Measurements from ENCODE around the gene ASL. TPM values are rescaled to one million over a fixed set of nuclear protein-coding genes. Genes with fewer than 3 reads are reported as not detected.

ASL gene
- total and polyA plus RNA-seq, 9 of the 15 experiments (the other 6 are each of a cell fraction or from before 2014, with no cell fraction given): 2.6 to 67.0 (median 33.3) TPM

DNA sequence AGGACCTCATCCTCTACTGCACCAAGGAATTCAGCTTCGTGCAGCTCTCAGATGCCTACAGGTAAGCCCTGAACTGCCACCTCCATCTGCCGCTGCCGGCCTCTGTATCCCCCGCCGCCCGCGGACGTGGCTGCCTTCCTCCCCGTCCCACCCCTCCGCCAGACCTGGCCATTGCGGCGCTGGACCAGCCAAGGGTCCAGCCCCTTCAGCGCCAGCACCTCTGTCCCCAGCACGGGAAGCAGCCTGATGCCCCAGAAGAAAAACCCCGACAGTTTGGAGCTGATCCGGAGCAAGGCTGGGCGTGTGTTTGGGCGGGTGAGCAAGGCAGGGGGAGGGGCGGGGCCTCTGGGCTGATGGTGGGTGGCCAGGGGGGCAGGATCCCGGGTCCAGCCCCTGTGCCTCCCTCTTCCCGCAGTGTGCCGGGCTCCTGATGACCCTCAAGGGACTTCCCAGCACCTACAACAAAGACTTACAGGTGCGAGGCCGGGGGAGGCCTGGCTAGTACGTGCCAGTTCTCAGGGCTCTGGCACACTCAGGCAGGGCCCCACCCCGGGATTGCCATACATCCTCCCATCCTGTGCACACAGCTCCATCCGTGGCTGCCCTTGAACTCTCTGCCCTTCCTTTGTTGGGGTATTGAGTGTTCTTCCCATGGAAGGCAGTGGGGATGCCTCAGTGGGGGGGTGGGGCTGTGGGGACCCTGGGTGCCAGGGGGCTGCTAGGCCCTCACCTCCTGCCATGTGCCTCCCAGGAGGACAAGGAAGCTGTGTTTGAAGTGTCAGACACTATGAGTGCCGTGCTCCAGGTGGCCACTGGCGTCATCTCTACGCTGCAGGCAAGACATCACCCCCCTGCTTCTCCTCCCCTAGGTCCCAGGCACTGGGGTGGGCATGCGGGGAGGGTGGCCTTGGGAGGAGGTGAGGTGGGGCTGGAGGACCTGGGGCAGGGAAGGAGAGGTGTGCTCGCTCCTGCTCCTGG lies 13.5 kb downstream of the ASL start:
- TF ChIP-seq, protein P1, sequence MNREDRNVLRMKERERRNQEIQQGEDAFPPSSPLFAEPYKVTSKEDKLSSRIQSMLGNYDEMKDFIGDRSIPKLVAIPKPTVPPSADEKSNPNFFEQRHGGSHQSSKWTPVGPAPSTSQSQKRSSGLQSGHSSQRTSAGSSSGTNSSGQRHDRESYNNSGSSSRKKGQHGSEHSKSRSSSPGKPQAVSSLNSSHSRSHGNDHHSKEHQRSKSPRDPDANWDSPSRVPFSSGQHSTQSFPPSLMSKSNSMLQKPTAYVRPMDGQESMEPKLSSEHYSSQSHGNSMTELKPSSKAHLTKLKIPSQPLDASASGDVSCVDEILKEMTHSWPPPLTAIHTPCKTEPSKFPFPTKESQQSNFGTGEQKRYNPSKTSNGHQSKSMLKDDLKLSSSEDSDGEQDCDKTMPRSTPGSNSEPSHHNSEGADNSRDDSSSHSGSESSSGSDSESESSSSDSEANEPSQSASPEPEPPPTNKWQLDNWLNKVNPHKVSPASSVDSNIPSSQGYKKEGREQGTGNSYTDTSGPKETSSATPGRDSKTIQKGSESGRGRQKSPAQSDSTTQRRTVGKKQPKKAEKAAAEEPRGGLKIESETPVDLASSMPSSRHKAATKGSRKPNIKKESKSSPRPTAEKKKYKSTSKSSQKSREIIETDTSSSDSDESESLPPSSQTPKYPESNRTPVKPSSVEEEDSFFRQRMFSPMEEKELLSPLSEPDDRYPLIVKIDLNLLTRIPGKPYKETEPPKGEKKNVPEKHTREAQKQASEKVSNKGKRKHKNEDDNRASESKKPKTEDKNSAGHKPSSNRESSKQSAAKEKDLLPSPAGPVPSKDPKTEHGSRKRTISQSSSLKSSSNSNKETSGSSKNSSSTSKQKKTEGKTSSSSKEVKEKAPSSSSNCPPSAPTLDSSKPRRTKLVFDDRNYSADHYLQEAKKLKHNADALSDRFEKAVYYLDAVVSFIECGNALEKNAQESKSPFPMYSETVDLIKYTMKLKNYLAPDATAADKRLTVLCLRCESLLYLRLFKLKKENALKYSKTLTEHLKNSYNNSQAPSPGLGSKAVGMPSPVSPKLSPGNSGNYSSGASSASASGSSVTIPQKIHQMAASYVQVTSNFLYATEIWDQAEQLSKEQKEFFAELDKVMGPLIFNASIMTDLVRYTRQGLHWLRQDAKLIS (CRISPR knock-in tag; IDR thresholded peaks at IDR 0.05): no peak
- TF ChIP-seq ZNF239 (CRISPR knock-in tag; IDR thresholded peaks at IDR 0.05) (no peak), HNRNPL (IDR thresholded peaks at IDR 0.05; ENCODE audit: low read depth, low read length) (no peak), POLR2G (IDR thresholded peaks at IDR 0.05; ENCODE audit: low read depth, low read length) (peak; percentile 6; the same call in 1 of the 2 replicates), MAFK (IDR thresholded peaks at IDR 0.05; ENCODE audit: low read length) (no peak), EGR1 (conservative IDR thresholded peaks at IDR 0.05) (no peak)
- peaks cover 0 to 17% of the 10 kb centered on the region in 2 experiments; a peak in 2 of 5 replicates for H3K4me1 ChIP-seq (replicated peaks in 1 of 2; ENCODE audit: control insufficient read depth in 2 of 2, insufficient read depth in 2 of 2, low read length in 2 of 2)
- H3K9ac ChIP-seq (ENCODE audit: insufficient read depth in 1 of 2, low read depth in 2 of 2, low read length in 2 of 2): peak overlapping the region in 1 of 2 experiments; percentile 65; a peak in 1 of 4 replicates
- H3K4me2 ChIP-seq (ENCODE audit: insufficient read depth, low read length): no peak overlapping the region
- H3K9me1 ChIP-seq (ENCODE audit: control insufficient read depth, insufficient read depth, low read length): no peaks in the 10 kb centered on the region
- no TSS peak for BruUV-seq (replicated peaks)
- H4K20me1 ChIP-seq (replicated peaks; ENCODE audit: control insufficient read depth, insufficient read depth, low read length): no peaks in the 10 kb centered on the region
- CTCF ChIA-PET (ENCODE audit: low intra/inter-chr PET ratio): no interaction called here
- H3K79me2 ChIP-seq (ENCODE audit: control insufficient read depth, insufficient read depth, low read length): no peaks in the 10 kb centered on the region
- POLR2A ChIA-PET: interaction anchor here (1.5 kb wide), 1 partner anchor 16 kb away, joined by 4 read pairs; no protein-coding TSS in a partner anchor
- WGBS (ENCODE audit: insufficient coverage, low coverage, missing lambda C conversion rate): 82% methylated on average over 14 of the region's 32 CpGs
- no peak overlapping the region for H3K4me3 ChIP-seq
- in situ Hi-C loops (cut with MboI) (no loop called here), intact Hi-C loops (cut with micrococcal nuclease) (no loop called here)
- H3K36me3 ChIP-seq (ENCODE audit: control insufficient read depth, insufficient read depth, low read length): peaks cover 38% of the 10 kb centered on the region; the same call in 2 of the 3 replicates
- H3K27me3 ChIP-seq (ENCODE audit: control insufficient read depth in 2 of 2, insufficient read depth in 2 of 2, low read length in 2 of 2): no peaks in the 10 kb centered on the region
- H2AFZ ChIP-seq (ENCODE audit: low read depth, low read length): no peak overlapping the region
- ATAC-seq (no peak), DNase-seq (ENCODE audit: extremely low read depth in 1 of 4, low spot score in 3 of 4) (peak in 1 of 4 experiments; percentile 39), FAIRE-seq (no peak)
- H3K27ac ChIP-seq (ENCODE audit: extremely low read depth, low read depth, low read length): no peak overlapping the region
- H3K9me3 ChIP-seq (replicated peaks; ENCODE audit: control insufficient read depth, insufficient read depth, low read depth, low read length): no peaks in the 10 kb centered on the region

Measured in K562 (cell line).